Skeletal muscle cell (primary cell): ENCODE results near the gene CFAP100.

Experiments used
- DNase-seq: peaks from one replicate; pipeline ENCODE4 v3.0.0-alpha.2; 2010; ENCODE audit warnings: low read depth
- H3K4me3 ChIP-seq: 2 replicates; pipeline ENCODE4 v1.5.1; 2011; ENCODE audit warnings: low read depth, mild to moderate bottlenecking, control low read depth, low read length, moderate library complexity

Gene CFAP100

GRCh38 chr3:126436826-126437717, 42.4 kb downstream of the CFAP100 start:
- no peak overlapping the region for H3K4me3 ChIP-seq
- DNase-seq, result no peak

- no peak overlapping the region for H3K4me3 ChIP-seq
- no peak for DNase-seq
These were observed 43.5 kb downstream of the CFAP100 start for GRCh38 chr3:126438186-126438585.

GRCh38 chr3:126438746-126439145, 44.0 kb downstream of the CFAP100 start:
- no peak for DNase-seq
- H3K4me3 ChIP-seq, result no peak overlapping the region

- no peak for DNase-seq
- no peak overlapping the region for H3K4me3 ChIP-seq
These were observed 44.7 kb downstream of the CFAP100 start for GRCh38 chr3:126439346-126439967.

- DNase-seq, result no peak
- H3K4me3 ChIP-seq, result no peak overlapping the region
These were observed 45.4 kb downstream of the CFAP100 start for GRCh38 chr3:126439968-126440708.

GRCh38 chr3:126440709-126440995, 45.9 kb downstream of the CFAP100 start:
- DNase-seq, result no peak

GRCh38 chr3:126441256-126441880, 46.7 kb downstream of the CFAP100 start:
- no peak for DNase-seq

More at GRCh38 chr3:126440709-126440995, 45.9 kb downstream of the CFAP100 start:
- no peak overlapping the region for H3K4me3 ChIP-seq

GRCh38 chr3:126442094-126442855, 47.6 kb downstream of the CFAP100 start:
- no peak for DNase-seq
- H3K4me3 ChIP-seq, result no peak overlapping the region

More at GRCh38 chr3:126441256-126441880, 46.7 kb downstream of the CFAP100 start:
- no peak overlapping the region for H3K4me3 ChIP-seq

- DNase-seq, result no peak
- H3K4me3 ChIP-seq, result no peak overlapping the region
These were observed 48.1 kb downstream of the CFAP100 start for GRCh38 chr3:126442856-126443242.

GRCh38 chr3:126445506-126445905, 50.8 kb downstream of the CFAP100 start:
- DNase-seq, result no peak
- no peak overlapping the region for H3K4me3 ChIP-seq

GRCh38 chr3:126446301-126446700, 51.6 kb downstream of the CFAP100 start:
- no peak for DNase-seq
- H3K4me3 ChIP-seq, result no peak overlapping the region

- no peak overlapping the region for H3K4me3 ChIP-seq
- DNase-seq, result no peak
These were observed 52.1 kb downstream of the CFAP100 start for GRCh38 chr3:126446791-126447190.

GRCh38 chr3:126447456-126448106, 52.9 kb downstream of the CFAP100 start:
- H3K4me3 ChIP-seq, result no peak overlapping the region
- peak; percentile 30 for DNase-seq

GRCh38 chr3:126448136-126448892, 53.6 kb downstream of the CFAP100 start:
- DNase-seq, result peak; percentile 17
- no peak overlapping the region for H3K4me3 ChIP-seq

GRCh38 chr3:126448893-126449180, 54.1 kb downstream of the CFAP100 start:
- no peak for DNase-seq
- H3K4me3 ChIP-seq, result no peak overlapping the region

GRCh38 chr3:126449621-126450051, 54.9 kb downstream of the CFAP100 start:
- no peak for DNase-seq
- H3K4me3 ChIP-seq, result no peak overlapping the region

GRCh38 chr3:126450219-126450618, 55.5 kb downstream of the CFAP100 start:
- DNase-seq, result no peak
- H3K4me3 ChIP-seq, result no peak overlapping the region

- H3K4me3 ChIP-seq, result no peak overlapping the region
These were observed 56.0 kb downstream of the CFAP100 start for GRCh38 chr3:126450744-126451143.

More at GRCh38 chr3:126450744-126451143, 56.0 kb downstream of the CFAP100 start:
- DNase-seq, result no peak
